NK-92 (cell line): ENCODE measurements around the gene TTLL11.
"Not testable (repeated sequence)": the region's sequence is repeated elsewhere in the genome, so short reads cannot be mapped to it uniquely, and the experiment has no call there.

Experiments
- DNase-seq: peaks from one replicate; lab custom pipeline; 2025; ENCODE audit not compliant: unreplicated experiment; lab: John Stamatoyannopoulos, UW

TTLL11 gene

GRCh38 chr9:121807069-121807822 is 285.9 kb downstream of the TTLL11 start:
- DNase-seq: no peak

GRCh38 chr9:121802753-121803152 is 290.4 kb downstream of the TTLL11 start:
- no peak for DNase-seq

- no peak for DNase-seq
Measured at GRCh38 chr9:121801579-121801978, 291.5 kb downstream of the TTLL11 start.

- no peak for DNase-seq
Measured at GRCh38 chr9:121800376-121800775, 292.7 kb downstream of the TTLL11 start.

GRCh38 chr9:121798941-121799340 is 294.2 kb downstream of the TTLL11 start:
- DNase-seq: no peak

- no peak for DNase-seq
Measured at GRCh38 chr9:121797081-121797480, 296.0 kb downstream of the TTLL11 start.

GRCh38 chr9:121794334-121794733 is 298.8 kb downstream of the TTLL11 start:
- not testable (repeated sequence) for DNase-seq

- not testable (repeated sequence) for DNase-seq
Measured at GRCh38 chr9:121792476-121792875, 300.6 kb downstream of the TTLL11 start.

- DNase-seq: no peak
Measured at GRCh38 chr9:121790841-121791240, 302.3 kb downstream of the TTLL11 start.

- DNase-seq: no peak
Measured at GRCh38 chr9:121788686-121789366, 304.3 kb downstream of the TTLL11 start.

- no peak for DNase-seq
Measured at GRCh38 chr9:121786998-121787422, 306.1 kb downstream of the TTLL11 start.

GRCh38 chr9:121786543-121786948 is 306.6 kb downstream of the TTLL11 start:
- DNase-seq: no peak

- no peak for DNase-seq
Measured at GRCh38 chr9:121785673-121786542, 307.2 kb downstream of the TTLL11 start.

GRCh38 chr9:121784731-121785411 is 308.2 kb downstream of the TTLL11 start:
- no peak for DNase-seq

GRCh38 chr9:121783521-121784507 is 309.3 kb downstream of the TTLL11 start:
- no peak for DNase-seq

GRCh38 chr9:121783111-121783510 is 310.0 kb downstream of the TTLL11 start:
- DNase-seq: no peak

- DNase-seq: no peak
Measured at GRCh38 chr9:121782514-121783110, 310.5 kb downstream of the TTLL11 start.

- no peak for DNase-seq
Measured at GRCh38 chr9:121781701-121782464, 311.2 kb downstream of the TTLL11 start.

GRCh38 chr9:121781145-121781548 is 312.0 kb downstream of the TTLL11 start:
- DNase-seq: no peak
